Caco-2 (cell line): ENCODE measurements around the gene OSTN. TPM values are rescaled to one million over a fixed set of nuclear protein-coding genes. Genes with fewer than 3 reads are reported as not detected.

ENCODE experiments used
- BruUV-seq: library from RNA; stranded (reverse); fragments of 400-500 nt; replicated peaks from 2 replicates; lab custom pipeline; 2021; lab: Mats Ljungman, UMichigan
- CTCF ChIA-PET: fragments of 300-600 bp; sonication (Branson Sonifier 250); formaldehyde crosslinking; loops from one replicate; lab custom pipeline; 2022; ENCODE audit warnings: antibody characterized with exemption; lab: Charles Lee
- POLR2A ChIA-PET: fragments of 300-600 bp; sonication (Branson Sonifier 250); formaldehyde crosslinking; loops from one replicate; lab custom pipeline; 2022; ENCODE audit warnings: antibody characterized with exemption; lab: Charles Lee
- DNase-seq, 2 experiments: peaks; one replicate each; pipeline versions ENCODE4 v3.0.0 to v3.0.0-alpha.2; 2020 to 2022
- H3K27me3 ChIP-seq: replicated peaks from 2 replicates; pipeline ENCODE4 v1.6.0; 2011; ENCODE audit warnings: low read length; ENCODE audit not compliant: control insufficient read depth, insufficient read depth
- H3K36me3 ChIP-seq: 2 replicates; pipeline ENCODE4 v1.5.1; 2011; ENCODE audit warnings: low read length; ENCODE audit not compliant: control insufficient read depth, insufficient read depth
- H3K4me1 ChIP-seq: fragments of 250-450 bp; sonication (Bioruptor Pico); 2 replicates; pipeline ENCODE4 v1.5.1; 2020; ENCODE audit warnings: mild to moderate bottlenecking
- H3K4me3 ChIP-seq: 2 replicates; pipeline ENCODE4 v1.5.1; 2011; ENCODE audit warnings: low read depth, mild to moderate bottlenecking, control low read depth, low read length
- H3K9me3 ChIP-seq: fragments of 250-450 bp; sonication (Bioruptor Pico); 2 replicates; pipeline ENCODE4 v1.5.1; 2020; ENCODE audit warnings: mild to moderate bottlenecking, moderate library complexity
- H3K27ac Mint-ChIP-seq: one replicate; pipeline ENCODE4 v1.8.0; 2022; ENCODE audit warnings: mixed read lengths; ENCODE audit not compliant: unreplicated experiment
- H3K27me3 Mint-ChIP-seq: one replicate; pipeline ENCODE4 v1.8.0; 2022; ENCODE audit warnings: mixed read lengths; ENCODE audit not compliant: insufficient read depth, unreplicated experiment
- H3K36me3 Mint-ChIP-seq: one replicate; pipeline ENCODE4 v1.8.0; 2022; ENCODE audit warnings: mild to moderate bottlenecking, mixed read lengths; ENCODE audit not compliant: insufficient read depth, unreplicated experiment
- H3K4me1 Mint-ChIP-seq: one replicate; pipeline ENCODE4 v1.8.0; 2022; ENCODE audit warnings: low read depth, mixed read lengths; ENCODE audit not compliant: unreplicated experiment
- H3K4me3 Mint-ChIP-seq: one replicate; pipeline ENCODE4 v1.8.0; 2022; ENCODE audit warnings: mild to moderate bottlenecking, moderate library complexity, mixed read lengths; ENCODE audit not compliant: unreplicated experiment
- H3K9me3 Mint-ChIP-seq: one replicate; pipeline ENCODE4 v1.8.0; 2022; ENCODE audit warnings: mixed read lengths; ENCODE audit not compliant: unreplicated experiment
- intact Hi-C: fragments of 100-400 bp; cut with micrococcal nuclease; formaldehyde crosslinking; loops from one replicate; pipeline ENCODE4 v1.10.0; 2022; ENCODE audit not compliant: unreplicated experiment
- total RNA-seq: library from RNA; stranded (reverse); gene quantifications from 2 replicates; pipeline ENCODE4 v1.2.3, GENCODE V29; 2022
- TF ChIP-seq, protein P1 (sequence below), 2 experiments: fragments of 200-600 bp in 1 of 2; IDR thresholded peaks; 1 replicate in 1 of 2; 2 replicates in 1 of 2; pipeline versions ENCODE4 v1.5.1 to v1.8.0; 2011 to 2022; ENCODE audit warnings: antibody characterized with exemption in 1 of 2, control low read depth in 1 of 2, inconsistent platforms in 1 of 2, low read depth in 1 of 2, low read length in 1 of 2, mild to moderate bottlenecking in 1 of 2, moderate library complexity in 1 of 2; ENCODE audit not compliant: insufficient read depth in 1 of 2, severe bottlenecking in 1 of 2, unreplicated experiment in 1 of 2

Gene OSTN
- total RNA-seq, 1 experiment from 2014 or later: not detected

- TF ChIP-seq, protein P1, sequence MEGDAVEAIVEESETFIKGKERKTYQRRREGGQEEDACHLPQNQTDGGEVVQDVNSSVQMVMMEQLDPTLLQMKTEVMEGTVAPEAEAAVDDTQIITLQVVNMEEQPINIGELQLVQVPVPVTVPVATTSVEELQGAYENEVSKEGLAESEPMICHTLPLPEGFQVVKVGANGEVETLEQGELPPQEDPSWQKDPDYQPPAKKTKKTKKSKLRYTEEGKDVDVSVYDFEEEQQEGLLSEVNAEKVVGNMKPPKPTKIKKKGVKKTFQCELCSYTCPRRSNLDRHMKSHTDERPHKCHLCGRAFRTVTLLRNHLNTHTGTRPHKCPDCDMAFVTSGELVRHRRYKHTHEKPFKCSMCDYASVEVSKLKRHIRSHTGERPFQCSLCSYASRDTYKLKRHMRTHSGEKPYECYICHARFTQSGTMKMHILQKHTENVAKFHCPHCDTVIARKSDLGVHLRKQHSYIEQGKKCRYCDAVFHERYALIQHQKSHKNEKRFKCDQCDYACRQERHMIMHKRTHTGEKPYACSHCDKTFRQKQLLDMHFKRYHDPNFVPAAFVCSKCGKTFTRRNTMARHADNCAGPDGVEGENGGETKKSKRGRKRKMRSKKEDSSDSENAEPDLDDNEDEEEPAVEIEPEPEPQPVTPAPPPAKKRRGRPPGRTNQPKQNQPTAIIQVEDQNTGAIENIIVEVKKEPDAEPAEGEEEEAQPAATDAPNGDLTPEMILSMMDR (IDR thresholded peaks at IDR 0.05; ENCODE audit: insufficient read depth in 1 of 2, low read depth in 1 of 2, low read length in 1 of 2, severe bottlenecking in 1 of 2, unreplicated experiment in 1 of 2): no peak
- peaks cover 31% of the 10 kb centered on the region for H3K9me3 Mint-ChIP-seq
- no peaks in the 10 kb centered on the region for H3K4me1 Mint-ChIP-seq
- Histone ChIP-seq H3K27me3 (no peaks in the 10 kb centered on the region), H3K36me3 (no peaks in the 10 kb centered on the region), H3K9me3 (no peaks in the 10 kb centered on the region), H3K4me3 (no peak overlapping the region), H3K4me1 (no peaks in the 10 kb centered on the region)
- DNase-seq: no peak
- H3K27me3 Mint-ChIP-seq: peaks cover 6% of the 10 kb centered on the region
- CTCF ChIA-PET: no interaction called here
- POLR2A ChIA-PET: no interaction called here
- H3K36me3 Mint-ChIP-seq: no peaks in the 10 kb centered on the region
- no TSS peak for BruUV-seq
- intact Hi-C loops: no loop called here
- no peak overlapping the region for H3K4me3 Mint-ChIP-seq
- no peak overlapping the region for H3K27ac Mint-ChIP-seq
These were observed 40.8 kb upstream of the OSTN start for GRCh38 chr3:191158247-191158646.

GRCh38 chr3:191158815-191159214, 40.2 kb upstream of the OSTN start:
- no peak overlapping the region for H3K27ac Mint-ChIP-seq
- Histone ChIP-seq H3K4me1 (no peaks in the 10 kb centered on the region), H3K27me3 (no peaks in the 10 kb centered on the region), H3K36me3 (no peaks in the 10 kb centered on the region), H3K4me3 (no peak overlapping the region), H3K9me3 (no peaks in the 10 kb centered on the region)
- TF ChIP-seq, protein P1 (IDR thresholded peaks at IDR 0.05; ENCODE audit: insufficient read depth in 1 of 2, low read depth in 1 of 2, low read length in 1 of 2, severe bottlenecking in 1 of 2, unreplicated experiment in 1 of 2): no peak
- CTCF ChIA-PET: no interaction called here
- no peak for DNase-seq
- no TSS peak for BruUV-seq
- no peak overlapping the region for H3K4me3 Mint-ChIP-seq
- peaks cover 28% of the 10 kb centered on the region for H3K9me3 Mint-ChIP-seq
- no peaks in the 10 kb centered on the region for H3K4me1 Mint-ChIP-seq
- POLR2A ChIA-PET: no interaction called here
- H3K27me3 Mint-ChIP-seq: peaks cover 6% of the 10 kb centered on the region
- no peaks in the 10 kb centered on the region for H3K36me3 Mint-ChIP-seq
- intact Hi-C loops: no loop called here

GRCh38 chr3:191165802-191166201, 33.2 kb upstream of the OSTN start:
- POLR2A ChIA-PET: no interaction called here
- TF ChIP-seq, protein P1 (IDR thresholded peaks at IDR 0.05; ENCODE audit: insufficient read depth in 1 of 2, low read depth in 1 of 2, low read length in 1 of 2, severe bottlenecking in 1 of 2, unreplicated experiment in 1 of 2): no peak
- no TSS peak for BruUV-seq
- intact Hi-C loops: no loop called here
- peaks cover 3% of the 10 kb centered on the region for H3K27me3 Mint-ChIP-seq
- Histone ChIP-seq H3K36me3 (no peaks in the 10 kb centered on the region), H3K9me3 (no peaks in the 10 kb centered on the region), H3K4me1 (no peaks in the 10 kb centered on the region), H3K27me3 (no peaks in the 10 kb centered on the region), H3K4me3 (no peak overlapping the region)
- H3K4me1 Mint-ChIP-seq: no peaks in the 10 kb centered on the region
- H3K36me3 Mint-ChIP-seq: no peaks in the 10 kb centered on the region
- CTCF ChIA-PET: interaction anchor here (0.6 kb wide), 1 partner anchor 224 kb away, joined by 15 read pairs; no protein-coding TSS in a partner anchor
- no peak overlapping the region for H3K4me3 Mint-ChIP-seq
- H3K9me3 Mint-ChIP-seq: peaks cover 9% of the 10 kb centered on the region
- no peak overlapping the region for H3K27ac Mint-ChIP-seq
- no peak for DNase-seq
